ENCODE measurements around the gene TRABD2B. TPM values are rescaled to one million over a fixed set of nuclear protein-coding genes. Genes with fewer than 3 reads are reported as not detected.

The TRABD2B gene
- polyA plus RNA-seq, 4 donors = 17.0 to 21.6 (median 19.4) TPM

DNA sequence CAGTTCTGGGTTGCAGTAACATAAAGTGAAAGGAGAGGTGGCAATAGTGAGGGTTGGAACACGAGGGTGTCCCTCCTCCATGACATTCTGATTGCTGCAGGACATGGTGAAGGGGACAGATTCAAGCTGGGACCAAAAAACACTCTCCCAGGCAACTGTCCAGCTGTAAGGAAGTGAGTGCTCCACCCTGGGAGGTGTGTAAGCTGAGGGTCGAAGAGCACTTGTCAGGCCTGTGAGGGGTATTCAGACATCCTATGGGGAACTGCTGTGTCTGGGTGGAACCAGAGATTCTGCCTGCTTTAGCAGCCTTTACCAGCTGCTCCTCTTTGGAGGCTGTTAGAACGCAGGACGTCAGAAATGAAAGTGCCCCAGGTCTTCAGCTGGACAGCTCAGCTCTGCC lies 212.1 kb downstream of the TRABD2B start:
- DNase-seq (ENCODE audit: low read depth in 4 of 4, low spot score in 3 of 4) = no peak

- DNase-seq (ENCODE audit: low read depth in 4 of 4, low spot score in 3 of 4) = no peak
Measured at GRCh38 chr1:47784497-47784822, 212.7 kb downstream of the TRABD2B start.

DNA sequence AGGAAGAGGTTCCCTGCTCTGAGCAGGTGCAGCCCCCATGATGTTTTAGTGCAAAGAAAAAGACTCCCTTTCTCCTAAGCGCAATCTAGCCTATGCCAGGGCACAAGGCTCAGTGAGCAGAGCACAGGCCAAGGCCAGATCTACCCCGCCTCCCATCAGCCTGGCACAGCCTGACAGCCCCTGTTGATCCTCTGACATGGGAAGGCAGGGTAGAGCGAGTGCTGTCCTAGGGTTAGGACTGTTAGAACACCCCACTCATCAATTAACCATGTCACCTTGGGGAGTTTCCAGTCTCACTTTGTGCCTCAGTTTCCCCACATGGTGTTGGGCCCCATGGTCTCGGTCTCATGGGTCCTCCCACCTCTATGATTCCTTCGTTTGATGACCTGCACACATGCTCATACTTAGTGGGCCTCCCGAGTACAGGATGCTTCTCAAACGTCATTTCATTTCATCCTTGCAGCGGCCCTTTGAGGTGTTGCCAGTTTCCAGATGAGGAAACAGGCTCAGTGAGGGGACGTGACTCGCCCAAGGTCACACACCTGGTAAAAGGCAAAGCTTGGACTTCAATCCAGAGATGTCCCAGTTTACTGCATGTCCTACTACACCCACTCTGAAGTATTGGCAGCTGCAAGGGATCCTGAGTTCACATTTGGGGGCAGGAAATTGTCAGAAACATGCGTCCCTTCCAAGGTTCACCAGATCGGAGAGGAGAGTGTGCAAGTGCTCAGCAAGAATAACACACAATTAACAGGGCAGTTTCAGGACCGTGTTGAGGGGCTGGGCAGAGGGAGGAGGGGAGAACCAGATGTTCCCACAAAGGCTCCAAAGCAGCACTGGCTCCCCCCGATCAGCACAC lies 213.3 kb downstream of the TRABD2B start:
- no peak for DNase-seq (ENCODE audit: low read depth in 4 of 4, low spot score in 3 of 4)

GRCh38 chr1:47782414-47783166 lies 214.6 kb downstream of the TRABD2B start:
- DNase-seq (ENCODE audit: low read depth in 4 of 4, low spot score in 3 of 4) = no peak

DNA sequence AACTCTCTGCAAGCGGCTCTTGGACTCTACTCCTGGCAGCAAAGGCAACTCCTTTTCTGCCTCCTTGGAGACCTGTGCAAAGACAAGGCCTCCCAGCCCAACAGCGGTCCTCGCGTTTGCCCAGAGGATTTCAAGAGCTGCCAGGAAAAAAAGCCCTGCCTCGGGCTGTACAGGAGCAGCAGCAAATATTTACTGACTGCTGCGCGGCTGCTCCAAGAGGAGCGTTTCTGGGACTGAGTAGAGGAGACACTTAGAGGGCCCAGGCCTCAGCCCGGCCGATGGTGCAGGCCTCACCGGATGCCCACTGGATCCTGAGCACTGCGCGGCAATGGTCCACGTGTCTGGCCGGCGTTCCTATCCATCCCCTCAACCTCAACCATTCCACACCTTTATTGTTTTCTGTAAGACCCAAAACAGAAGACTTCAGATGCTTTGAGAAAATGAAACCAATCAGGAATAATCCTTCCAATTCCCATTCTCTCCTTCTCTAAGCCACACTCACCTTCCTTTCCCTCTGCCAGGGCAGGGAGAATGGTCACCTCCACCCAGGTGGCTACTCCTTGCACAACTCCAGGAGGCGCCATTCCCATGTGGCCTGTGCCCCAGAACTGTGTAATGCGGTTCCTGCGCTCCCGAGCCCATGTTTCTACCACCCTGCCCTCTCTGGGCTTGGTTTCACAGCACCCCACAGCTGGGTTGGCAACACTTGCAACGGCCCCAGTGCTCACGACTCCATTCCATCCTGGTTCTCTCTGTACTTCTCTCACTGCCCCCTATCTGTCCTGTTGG lies 215.8 kb downstream of the TRABD2B start:
- DNase-seq (ENCODE audit: low read depth in 4 of 4, low spot score in 3 of 4) = no peak

DNA sequence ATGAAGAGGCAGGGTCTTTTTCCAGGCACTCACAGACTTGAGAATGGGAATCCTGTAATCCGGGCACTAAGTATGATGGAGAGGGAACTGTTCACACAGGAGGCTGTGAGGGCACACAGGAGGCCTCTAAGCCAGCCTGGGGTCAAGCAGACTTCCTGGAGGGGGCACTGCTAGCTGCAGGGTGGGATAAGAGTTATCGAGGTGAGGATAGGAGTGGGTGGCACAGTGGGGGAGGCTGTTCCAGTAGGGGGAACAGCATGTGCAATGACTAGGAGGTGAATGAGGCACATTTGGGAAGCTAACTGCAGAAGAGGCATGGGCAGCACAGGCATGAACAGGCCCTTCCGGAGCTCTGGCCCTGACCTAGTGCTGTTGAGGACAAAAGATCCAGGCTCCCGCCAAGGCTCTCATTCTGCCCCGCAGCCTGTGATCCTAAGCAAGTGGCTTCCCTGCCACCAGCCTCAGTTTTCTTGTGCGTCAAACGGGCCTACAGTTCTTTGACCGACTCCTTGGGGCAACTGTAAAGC lies 216.7 kb downstream of the TRABD2B start:
- DNase-seq (ENCODE audit: low read depth in 4 of 4, low spot score in 3 of 4) = no peak

GRCh38 chr1:47779613-47780012 lies 217.6 kb downstream of the TRABD2B start:
- no peak for DNase-seq (ENCODE audit: low read depth in 4 of 4, low spot score in 3 of 4)

- no peak for DNase-seq (ENCODE audit: low read depth in 4 of 4, low spot score in 3 of 4)
Measured at GRCh38 chr1:47778280-47778679, 218.9 kb downstream of the TRABD2B start.

DNA sequence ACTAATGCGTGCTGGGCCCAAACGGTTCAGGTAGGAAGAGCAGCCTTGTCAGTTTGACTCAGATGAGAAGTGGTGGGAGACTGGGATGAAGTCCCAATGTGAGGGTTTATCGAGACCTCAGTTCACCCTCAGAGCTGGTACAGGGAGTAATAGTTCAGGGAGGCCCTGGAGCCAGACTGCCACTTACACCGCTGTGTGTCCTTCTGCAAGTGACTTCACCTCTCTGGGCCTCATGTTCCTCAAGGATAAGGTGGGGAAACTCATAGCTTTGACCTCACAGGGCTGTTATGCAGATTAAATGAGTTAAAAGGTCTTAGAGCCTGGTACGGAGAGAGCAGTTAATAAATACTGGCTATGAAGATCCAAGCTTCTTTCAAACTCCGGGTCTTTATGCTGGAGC lies 219.9 kb downstream of the TRABD2B start:
- no peak for DNase-seq (ENCODE audit: low read depth in 4 of 4, low spot score in 3 of 4)

- no peak for DNase-seq (ENCODE audit: low read depth in 4 of 4, low spot score in 3 of 4)
Measured at GRCh38 chr1:47776667-47777131, 220.5 kb downstream of the TRABD2B start.

DNA sequence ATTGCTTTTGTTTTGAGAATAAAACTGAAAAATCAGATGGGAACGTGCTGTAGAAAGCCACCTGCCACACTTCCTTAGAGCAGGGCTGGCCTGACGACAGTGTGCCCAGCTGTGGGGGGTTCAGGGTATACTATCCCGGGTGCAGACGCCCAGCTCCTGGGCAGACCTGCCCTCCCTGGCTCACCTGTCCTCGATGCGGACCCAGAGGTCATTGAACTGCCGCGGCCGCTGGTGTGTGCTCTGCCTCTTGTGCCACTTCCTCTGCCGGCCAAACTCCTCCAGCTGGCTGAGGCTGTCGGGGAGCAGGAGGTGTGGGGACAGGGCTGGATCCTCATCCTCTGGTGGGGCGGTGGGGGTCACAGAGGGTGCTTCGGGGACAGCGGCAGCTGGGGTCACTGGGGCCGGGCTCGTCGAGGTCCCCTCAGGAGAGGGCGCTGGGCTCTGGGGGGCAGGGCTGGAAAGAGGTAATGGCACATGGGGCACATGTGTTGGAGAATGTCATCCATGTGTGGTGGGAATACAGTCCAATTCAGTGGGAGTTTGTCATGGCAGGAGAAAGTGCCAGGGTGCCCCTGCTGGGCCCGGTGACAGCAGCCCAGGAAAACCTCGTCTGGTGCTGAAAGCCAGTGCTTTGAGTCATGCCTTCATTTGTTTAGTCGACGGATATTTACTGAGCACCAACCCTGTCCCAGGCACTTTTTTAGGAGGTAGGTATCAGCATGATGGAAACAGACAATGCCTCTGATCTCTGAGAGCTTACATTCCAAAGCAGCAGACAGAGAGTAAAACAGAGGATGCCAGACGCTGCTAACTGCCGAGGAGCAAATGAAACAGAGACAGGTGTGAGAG lies 222.0 kb downstream of the TRABD2B start:
- no peak for DNase-seq (ENCODE audit: low read depth in 4 of 4, low spot score in 3 of 4)

- DNase-seq (ENCODE audit: low read depth in 4 of 4, low spot score in 3 of 4) = no peak
Measured at GRCh38 chr1:47772960-47773682, 224.1 kb downstream of the TRABD2B start.

DNA sequence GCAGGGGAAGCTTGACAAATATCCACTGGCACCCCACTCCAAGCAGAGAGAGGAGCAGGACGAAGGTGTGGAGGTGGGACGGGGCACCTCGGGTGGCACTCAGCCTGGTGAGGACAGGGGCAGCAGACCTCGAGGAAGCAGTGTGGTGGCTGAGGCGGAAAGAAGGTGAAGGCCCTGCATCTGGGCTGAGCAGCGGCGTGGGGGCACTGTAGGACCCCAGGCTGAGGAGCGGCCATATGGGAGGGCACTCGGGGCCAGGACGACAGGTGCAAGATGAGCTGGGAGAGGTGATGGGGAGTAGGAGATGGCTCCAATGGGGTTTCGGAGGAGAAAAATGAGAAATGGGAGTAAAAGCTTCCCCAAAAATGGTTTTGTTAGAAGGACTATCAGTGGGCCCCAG lies 224.9 kb downstream of the TRABD2B start:
- DNase-seq (ENCODE audit: low read depth in 4 of 4, low spot score in 3 of 4) = no peak

- DNase-seq (ENCODE audit: low read depth in 4 of 4, low spot score in 3 of 4) = peak; percentile 44 to 65 (median 51)
Measured at GRCh38 chr1:47771751-47772150, 225.4 kb downstream of the TRABD2B start.

DNA sequence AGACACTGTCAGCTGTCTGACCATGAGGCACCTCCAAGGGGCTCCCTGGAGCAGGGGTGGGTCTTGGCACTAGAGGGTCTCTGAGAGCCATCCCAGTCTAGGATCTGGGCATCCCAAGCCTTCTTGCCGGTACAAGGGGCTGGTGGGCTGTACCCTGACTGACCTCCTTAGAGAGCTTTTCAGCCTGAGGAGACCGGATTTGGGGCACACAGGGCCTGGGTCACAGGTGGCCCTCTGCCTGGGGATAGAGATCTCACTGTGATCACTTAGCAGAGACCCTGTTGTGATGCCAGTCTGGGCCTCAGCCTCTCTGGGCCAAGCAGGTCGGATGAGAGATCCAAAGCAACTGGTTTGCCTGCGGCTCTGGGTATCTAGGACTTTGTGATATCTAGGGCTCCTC lies 227.2 kb downstream of the TRABD2B start:
- no peak for DNase-seq (ENCODE audit: low read depth in 4 of 4, low spot score in 3 of 4)

DNA sequence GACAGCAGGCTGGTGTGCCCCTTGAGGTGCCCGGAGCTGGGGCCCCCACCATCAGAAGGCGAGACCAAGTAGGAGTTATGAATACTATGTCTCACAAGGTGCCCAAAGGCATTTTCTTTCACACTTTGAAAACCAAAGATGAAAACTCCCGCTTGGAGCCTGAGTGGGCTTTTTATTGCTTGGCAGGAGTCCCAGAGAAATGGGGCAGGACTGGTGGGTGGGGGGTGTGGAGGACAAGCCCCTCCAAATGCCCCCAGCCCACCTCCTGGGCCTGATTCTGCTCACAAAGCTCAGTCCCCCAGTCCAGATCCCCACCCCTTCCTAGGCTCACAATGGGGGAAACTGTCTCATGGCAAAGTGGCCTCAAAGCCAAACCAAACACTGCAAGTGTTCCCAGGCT lies 227.9 kb downstream of the TRABD2B start:
- DNase-seq (ENCODE audit: low read depth in 4 of 4, low spot score in 3 of 4) = no peak

DNA sequence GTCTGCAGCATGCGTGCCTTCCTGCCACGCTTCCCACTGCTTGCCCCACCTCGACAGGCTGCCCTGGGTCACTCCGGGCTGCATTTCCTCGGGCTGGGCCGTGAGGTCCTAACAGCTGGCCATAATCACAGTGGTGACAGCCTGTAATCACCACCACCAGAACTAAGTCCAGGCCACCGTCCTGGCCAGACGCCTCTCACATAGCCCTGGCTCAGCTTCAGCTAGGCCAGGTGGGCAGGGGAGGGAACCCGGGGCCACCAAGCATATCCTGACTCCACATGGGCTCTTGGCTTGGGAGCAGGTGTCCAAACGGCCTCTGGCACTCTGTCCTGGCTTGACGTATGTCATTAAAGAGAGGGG lies 229.5 kb downstream of the TRABD2B start:
- no peak for DNase-seq (ENCODE audit: low read depth in 4 of 4, low spot score in 3 of 4)

DNA sequence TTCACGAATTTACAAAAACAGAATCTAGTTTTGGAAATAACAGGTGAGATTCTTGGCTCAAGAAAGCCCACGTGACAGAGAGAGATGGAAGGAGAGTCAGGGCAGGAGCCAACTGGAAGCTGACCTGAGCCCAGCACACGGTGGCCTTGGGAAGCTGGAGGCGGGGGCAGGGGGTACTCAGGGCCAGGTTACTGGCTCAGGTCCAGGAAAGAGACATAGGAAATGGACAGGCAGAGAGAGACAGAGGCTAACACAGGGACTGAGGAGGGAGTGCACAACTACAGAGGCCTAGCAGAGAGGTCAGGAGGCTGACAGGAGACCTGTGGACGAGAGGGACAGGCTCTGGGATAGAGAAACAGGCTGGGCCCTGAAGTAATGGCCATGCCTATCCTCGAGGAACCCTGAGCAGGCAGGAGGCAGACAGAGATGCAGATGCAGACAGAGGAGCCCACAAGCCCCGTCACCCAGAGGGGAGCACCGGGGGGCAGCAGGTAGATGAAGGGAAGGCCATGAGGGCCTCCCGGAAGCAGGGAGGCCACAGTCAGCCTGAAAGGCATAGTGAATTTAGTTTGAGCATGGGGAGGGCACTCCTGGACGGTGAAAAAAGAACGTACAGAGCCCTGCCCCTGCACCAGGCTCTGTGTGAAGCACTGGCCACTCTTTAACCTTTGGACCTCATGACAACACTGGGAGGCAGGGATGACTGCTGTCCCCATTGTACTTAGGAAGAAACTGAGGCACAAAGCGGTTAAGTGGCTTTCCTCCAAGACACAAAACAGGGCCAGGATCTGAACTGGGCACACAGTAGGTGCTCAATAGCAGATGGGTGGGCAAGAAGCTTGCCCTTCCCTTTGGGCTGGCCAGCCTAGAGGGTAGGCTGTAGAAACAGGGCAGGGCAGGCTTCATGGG lies 230.1 kb downstream of the TRABD2B start:
- no peak for DNase-seq (ENCODE audit: low read depth in 4 of 4, low spot score in 3 of 4)
